Cardiac septum (tissue), 1 donor: Measurements from ENCODE around the gene MRFAP1L1. TPM values are rescaled to one million over a fixed set of nuclear protein-coding genes. Genes with fewer than 3 reads are reported as not detected.

Experiments used
- DNase-seq: peaks from one replicate; pipeline ENCODE4 v3.0.0-alpha.2; 2020; ENCODE audit warnings: low spot score
- intact Hi-C: fragments of 100-400 bp; cut with DNase I; formaldehyde crosslinking; loops from one replicate; pipeline ENCODE4 v1.14.0; 2022
- total RNA-seq: library from RNA; stranded (reverse); fragmentation: NEBNext Ultra II Directional; extraction: Animal tissue kit (Norgen Biotek cat#: 25700); gene quantifications from one replicate; pipeline ENCODE4 v1.2.1, GENCODE V29; 2021
- donor health status: DM: no; HTN: no; CAD: no.

MRFAP1L1 gene
- total RNA-seq, 1 donor from 2014 or later = 48.6 TPM

DNA sequence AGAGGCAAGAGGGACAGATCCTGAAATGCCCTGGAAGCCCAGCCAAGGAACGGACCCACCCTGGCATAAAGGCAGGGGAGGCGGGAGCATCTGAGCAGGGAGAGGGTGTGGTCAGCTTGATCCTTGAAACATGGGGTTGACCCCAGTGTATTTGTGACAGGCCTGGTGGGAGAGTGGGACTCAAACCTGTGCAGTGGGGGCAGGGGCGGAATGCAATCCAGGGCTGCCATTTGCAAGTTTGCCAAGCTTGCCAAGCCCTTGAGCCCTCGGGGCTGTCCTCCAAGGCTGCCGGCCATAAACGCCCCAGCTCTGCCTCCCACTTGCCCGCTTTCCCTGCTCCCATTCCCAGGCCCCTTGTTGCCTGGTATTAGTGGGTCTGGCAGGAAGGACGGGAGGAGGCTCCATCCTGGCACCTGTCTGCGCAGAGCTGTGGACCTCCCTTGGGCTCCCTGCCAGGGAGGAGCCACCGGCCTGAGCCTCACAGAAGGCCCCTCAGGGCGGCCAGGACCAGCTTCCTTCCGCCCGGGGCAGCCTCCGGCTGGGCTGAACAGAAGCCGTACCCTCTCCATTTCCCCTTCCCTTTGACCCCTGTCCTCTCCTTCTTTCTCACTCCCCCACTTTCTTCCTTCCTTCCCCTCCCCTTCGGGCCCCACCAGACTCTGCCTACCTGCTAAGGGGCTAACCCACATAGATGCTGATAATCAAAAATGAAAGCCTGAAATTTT lies 15.3 kb downstream of the MRFAP1L1 start:
- intact Hi-C loops = no loop called here
- no peak for DNase-seq

DNA sequence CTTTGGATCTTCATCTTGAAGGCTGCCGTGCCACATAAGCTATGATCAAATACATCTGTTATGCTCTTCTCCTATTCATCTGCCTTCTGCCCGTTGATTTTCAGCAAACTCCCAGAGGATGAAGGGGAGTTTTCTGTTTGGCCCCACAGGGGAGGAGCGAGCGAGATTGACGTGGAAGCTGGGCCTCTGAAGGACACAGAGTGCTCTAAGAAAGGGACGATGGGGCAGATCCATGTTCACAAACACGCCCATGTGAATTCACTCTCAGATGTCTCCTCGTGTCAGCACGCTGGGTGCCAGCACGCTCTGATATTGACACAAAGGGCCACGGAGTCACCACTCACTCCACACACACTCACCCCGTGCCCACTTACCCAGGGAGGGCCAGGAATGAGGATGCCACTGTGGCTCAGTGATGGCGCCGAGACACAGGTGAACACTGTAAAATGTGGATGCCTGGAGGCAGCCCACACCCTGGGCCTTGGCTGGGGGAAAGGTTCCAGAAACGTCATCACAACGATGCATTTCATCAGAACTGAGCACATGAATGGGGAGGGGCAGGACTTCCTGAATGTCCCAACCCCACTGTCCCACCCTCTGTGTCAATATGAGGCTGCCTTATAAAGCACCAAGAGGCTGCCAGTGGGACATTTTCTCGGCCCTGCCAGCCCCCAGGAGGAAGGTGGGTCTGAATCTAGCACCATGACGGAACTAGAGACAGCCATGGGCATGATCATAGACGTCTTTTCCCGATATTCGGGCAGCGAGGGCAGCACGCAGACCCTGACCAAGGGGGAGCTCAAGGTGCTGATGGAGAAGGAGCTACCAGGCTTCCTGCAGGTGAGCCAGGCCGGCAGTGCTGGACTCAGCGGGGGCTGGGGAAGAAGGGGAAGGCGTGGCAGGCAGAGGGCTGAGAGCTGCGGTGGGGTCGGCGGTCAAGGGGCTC lies 16.2 kb downstream of the MRFAP1L1 start, which contains the start of gene S100P:
Gene S100P, plus strand, starts transcription at position 648 of the 946 bp plus-strand sequence. Its CDS starts 55 bp downstream, at position 703.
- intact Hi-C loops = no loop called here
- DNase-seq = peak; percentile 79

DNA sequence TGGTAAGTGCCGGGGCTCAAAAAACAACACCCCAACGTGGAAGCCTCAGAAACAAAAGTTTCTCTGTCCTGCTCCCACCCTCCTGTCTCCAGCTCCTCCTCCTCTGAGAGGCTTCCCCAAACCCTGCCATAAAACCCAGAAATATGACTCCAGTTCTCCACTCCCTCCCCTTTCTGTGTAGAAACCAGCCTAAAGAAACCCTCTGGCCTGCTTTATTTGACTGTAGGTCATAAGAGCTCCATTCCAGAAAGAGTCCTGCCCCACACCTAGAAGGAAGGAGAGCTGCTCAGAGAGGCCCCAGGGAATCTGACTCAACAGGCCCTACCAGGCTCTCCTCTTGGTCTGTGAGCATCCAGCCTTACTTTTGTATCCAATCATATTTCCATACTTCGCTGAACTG lies 16.9 kb downstream of the MRFAP1L1 start:
- DNase-seq = no peak
- intact Hi-C loops = no loop called here

DNA sequence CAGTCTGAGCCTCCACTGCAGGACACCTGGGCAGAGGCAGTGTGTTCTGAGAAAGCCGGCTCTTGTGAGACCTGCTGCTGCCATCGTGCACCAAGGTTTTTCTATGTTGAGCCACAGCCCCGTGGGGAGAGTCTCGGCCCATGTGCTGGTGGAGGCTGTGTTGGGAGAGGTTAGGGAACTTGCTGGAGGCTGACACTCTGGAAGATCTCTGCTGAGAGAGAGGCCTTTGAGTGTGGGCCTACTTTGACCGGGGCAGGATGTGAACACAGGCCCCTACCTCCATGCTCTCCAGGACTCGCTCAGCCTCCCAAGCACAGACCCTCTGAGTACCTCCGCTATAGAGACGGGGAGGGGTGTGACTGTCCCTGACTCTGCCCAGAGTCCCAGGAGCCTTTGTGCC lies 17.3 kb downstream of the MRFAP1L1 start:
- DNase-seq = no peak
- intact Hi-C loops = no loop called here

DNA sequence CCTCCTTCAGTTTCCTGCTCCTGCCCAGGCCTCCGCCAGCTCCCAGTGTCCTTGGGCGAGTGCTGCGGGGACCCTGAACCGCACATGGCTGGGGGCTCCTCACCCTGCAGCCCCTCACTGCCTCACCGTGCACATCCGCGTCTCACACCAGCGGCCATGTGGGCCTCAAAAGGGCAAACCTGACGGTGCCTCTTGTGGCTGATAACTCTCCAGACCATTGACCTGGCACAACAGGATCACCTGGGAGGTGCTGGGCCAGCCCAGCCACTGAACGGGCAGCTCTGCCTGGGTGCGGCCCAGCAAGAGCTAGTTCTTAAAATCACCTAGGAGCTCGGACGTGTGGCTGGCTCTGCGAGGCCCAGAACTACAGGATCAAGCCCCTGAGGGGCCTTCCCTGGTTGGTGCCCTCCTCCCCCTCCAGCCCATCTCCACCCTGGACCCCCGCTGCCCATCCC lies 20.1 kb downstream of the MRFAP1L1 start:
- intact Hi-C loops = no loop called here
- DNase-seq = no peak

DNA sequence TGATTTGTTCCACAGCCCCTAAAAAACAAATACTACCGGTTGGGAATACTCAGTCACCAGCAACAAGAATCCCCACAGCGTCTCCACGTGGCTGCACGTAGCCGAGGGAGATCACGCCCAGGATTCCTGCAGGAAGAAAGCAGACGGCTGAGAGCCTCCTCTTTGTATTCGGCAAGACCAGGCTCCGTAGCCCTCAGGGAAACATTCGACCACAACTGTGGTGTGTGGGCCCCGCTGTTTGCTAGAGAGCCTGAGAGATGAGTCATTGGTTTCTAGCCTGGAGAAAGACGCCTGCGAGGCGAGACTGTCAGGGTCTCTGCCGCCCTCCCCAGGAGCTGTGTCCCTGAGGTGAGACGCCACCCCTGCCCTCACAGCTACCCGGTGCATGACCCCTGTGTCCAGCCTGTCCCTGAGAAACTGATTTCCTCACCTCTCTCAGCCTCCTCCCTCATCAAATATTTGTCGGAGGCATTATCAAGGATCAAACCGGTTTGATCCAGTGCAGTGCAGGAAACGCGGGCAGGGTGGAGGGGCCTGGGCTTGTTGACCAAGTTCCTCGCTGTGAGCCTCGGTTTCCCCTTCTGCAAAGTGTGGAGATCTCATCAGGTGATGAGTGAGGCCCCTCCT lies 20.7 kb downstream of the MRFAP1L1 start:
- DNase-seq = no peak
- intact Hi-C loops = no loop called here

DNA sequence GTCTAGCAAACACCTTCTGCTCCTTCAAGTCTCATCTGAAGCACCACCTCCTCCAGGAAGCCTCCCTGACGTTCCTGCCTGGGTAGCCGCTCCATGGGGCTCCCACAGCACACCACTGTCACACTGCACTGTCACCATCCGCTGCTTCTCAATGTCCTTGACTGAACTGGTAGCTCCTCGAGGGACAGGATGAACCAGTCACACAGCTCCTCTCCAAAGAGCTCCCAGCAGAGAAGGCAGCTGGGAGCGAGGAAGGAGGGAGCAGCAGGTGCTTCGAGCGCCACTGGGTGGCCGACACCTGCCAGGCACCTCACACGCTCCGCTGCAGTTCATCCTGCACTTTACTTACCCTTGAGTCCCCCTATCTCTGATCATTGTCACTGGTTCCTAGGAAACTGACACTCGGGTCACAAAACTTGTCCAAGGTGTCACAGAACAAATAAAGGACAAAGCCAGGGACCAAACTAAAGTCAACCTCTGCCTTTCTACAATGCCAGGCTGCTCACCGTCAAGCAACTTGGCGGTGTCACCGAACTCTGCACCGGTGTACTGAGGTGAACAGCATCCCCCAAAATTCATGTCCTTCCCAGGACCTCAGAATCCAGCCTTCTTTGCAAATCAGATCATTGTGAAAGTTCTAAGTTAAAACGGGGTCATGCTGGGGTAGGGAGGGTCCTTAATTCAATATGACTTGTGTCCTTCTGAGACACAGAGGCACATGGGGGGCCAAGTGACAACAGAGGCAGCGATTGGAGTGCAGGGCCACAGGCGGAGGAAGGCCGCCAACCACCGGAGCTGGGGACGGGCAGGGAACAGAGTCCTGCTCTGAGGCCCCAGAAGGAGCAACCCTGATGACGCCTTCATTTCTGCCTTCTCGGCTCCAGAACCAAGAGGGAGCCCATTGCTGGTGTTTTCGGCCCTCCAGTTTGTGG lies 21.5 kb downstream of the MRFAP1L1 start:
- intact Hi-C loops = no loop called here

DNA sequence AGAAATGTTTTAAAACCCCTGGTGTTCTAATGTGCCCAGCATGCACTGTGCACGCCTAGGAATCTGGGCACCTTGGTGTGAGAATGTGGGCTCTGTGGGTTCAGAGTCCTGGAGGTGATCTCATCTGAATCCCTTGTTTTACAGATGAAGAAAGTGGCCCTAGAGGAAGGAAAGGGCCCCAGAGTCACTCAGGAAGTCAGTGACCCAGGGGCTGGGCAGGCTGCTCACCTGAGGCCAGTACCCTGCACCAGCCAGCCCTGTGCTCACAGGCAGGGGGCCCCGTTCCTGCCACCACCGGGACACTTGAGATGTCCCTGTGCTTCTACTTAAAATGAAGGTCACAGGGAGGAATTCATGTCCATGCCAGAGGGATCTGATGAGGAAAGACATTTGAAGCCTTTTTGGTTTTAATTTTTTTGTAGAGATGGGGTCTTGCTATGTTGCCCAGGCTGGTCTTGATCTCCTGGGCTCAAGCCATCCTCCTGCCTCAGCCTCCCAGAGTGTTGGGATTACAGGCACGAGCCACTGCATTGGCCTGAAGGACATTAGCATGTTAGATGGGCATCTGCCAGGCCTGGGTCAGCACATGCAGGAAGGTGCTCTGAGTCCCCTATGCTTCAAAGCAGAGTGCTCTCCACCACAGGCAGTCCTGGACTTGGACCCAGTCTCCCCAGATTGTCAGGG lies 23.4 kb downstream of the MRFAP1L1 start:
- no peak for DNase-seq
- intact Hi-C loops = no loop called here

More for the DNA sequence above, 21.5 kb downstream of the MRFAP1L1 start:
- no peak for DNase-seq

DNA sequence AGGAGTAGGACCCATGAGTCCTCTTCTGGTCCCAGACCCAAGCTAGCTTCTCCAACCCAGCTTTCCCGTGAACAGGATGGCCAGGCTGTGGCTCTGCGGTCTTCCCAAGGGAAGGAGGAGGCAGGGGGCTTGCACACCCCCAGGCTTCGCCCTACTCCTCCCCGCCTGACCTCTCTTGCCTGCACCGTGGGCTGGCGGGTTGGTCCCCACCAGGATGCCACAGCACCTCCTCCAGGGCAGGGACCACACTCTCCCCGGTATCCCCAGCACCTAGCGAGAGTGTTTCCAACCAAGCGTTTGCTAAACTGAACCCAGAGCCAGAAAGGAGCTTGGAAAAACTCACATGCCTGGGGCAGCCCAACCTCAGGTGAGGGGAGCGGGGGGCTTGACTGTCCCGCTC lies 25.0 kb downstream of the MRFAP1L1 start:
- DNase-seq = no peak
- intact Hi-C loops = no loop called here

DNA sequence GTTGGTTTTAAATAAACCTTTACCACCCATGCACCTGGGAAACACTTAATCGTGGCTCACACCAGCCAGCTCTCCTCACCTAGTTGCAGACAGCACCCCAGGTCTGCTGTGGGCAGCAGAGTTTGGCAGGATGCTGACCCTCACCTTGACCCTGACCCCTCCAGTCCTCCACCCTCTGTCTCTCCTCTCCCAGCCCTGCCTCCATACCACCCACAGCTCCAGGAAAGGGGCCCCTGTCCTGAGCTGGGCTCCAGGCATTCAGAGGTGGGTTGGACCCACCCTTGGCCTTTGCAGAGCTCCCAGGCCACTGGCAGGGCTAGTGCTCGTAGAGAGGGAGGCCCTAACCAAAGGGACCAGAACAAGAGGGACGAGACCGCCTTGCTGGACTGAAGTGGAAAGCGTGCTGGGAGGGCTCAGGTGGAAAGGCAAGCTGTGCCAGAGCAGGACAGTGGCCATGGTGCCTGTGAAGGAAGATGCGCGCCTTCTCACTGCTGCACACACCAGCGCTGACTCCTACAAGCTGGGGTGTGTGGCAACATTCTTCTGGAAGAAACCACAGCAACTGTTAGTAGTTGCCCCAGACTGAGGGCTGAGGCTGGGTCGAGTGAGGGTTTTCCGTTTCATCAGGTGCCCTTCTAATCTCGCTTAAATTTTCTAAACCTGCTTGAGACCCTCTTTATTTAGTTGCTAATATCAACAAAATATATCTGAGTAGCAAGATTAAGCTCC lies 26.6 kb downstream of the MRFAP1L1 start:
- DNase-seq = no peak
- intact Hi-C loops = no loop called here

DNA sequence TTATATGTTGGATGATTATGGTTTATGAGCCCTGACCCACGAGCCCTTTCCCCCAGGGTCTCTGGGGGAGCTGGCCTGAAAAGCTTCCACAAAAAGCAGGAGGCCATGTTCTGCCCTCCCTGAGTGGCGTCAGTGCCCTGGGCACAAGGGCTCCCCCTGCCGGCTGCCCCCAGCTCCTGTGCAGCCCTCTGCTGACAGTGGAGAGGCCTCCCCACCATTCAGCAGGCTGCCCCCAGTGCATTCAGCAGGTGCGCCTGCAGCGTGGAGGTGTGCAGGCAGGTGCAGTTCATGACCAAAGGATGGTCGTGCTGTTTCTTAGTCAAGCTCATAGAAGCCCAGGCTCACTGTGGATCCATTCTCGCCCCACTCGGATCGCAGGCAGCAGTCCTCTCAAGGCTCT lies 28.5 kb downstream of the MRFAP1L1 start:
- intact Hi-C loops = no loop called here
- DNase-seq = no peak

DNA sequence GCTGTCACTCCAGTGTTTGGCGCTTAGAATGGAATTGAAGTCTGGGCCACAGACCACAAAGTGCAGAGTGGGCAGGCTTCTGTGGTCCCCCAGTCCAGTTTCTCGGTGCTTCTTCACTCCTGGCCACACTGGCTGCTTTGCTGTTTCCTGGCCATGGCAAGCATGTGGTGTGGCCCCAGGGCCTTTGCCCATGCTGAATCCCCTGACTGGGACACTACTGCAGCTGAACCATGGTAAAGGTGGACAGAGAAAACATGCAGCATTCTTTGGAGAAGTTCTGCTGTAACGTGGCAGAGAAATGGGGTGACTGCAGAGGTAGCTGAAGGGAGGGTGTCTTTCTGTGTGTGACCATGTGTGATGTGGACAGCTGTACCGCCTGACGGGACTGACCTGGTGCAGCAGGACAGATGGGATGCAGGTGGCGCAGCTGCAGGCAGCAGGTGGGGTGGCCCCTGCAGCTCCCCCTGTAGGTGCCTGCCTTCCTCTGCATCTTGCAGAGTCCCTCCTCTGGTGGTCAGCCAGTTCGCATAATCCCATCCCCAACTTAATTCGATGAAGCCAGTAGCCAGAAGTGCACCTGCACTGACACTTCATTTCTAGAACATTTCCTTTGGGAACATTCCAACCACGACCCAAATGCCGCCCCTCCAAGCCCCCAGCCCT lies 29.2 kb downstream of the MRFAP1L1 start:
- intact Hi-C loops = no loop called here
- no peak for DNase-seq

DNA sequence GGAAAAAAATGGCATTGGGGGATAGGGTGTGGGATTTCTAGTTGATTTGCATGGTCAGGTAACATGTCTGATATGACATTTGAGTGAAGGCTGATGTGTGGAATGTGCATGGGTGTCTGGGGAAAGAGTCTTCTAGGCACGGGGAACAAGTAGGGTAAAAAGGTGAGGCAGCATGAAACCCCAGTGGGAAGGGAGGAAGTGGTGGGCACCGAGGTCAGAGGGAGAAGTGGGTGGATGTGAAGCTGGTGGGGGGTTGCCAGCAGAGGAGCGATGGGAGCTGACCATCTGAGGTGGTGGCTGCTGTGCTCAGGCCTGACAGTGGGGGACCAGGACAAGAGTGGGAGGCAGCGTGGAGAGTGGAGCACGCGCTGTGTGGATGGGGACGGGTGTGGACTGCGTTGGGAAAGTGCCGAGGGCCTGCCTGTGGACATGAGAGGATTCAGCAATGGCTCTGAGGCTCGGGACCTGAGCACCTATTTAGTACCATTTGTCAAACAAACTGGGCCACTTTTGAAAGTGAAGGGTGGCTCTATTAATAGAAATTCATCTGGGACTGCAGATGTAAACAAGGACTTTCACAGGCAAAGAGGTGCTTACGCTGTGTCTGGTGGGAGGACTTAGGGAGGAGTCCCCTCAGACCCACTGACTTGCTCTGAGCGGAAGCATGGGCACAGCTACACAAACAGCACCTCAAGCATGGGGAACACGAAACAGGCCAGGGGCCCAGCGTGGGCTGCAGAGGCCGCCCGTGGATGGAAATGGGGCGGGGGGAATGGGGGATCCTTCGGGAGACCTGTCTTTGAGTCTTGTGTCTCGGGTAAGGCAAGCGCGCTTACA lies 32.7 kb downstream of the MRFAP1L1 start:
- DNase-seq = no peak
- intact Hi-C loops = loop anchor here (10.0 kb wide), 1 partner anchor 102 kb away; the partner anchor contains the start of gene MAN2B2

DNA sequence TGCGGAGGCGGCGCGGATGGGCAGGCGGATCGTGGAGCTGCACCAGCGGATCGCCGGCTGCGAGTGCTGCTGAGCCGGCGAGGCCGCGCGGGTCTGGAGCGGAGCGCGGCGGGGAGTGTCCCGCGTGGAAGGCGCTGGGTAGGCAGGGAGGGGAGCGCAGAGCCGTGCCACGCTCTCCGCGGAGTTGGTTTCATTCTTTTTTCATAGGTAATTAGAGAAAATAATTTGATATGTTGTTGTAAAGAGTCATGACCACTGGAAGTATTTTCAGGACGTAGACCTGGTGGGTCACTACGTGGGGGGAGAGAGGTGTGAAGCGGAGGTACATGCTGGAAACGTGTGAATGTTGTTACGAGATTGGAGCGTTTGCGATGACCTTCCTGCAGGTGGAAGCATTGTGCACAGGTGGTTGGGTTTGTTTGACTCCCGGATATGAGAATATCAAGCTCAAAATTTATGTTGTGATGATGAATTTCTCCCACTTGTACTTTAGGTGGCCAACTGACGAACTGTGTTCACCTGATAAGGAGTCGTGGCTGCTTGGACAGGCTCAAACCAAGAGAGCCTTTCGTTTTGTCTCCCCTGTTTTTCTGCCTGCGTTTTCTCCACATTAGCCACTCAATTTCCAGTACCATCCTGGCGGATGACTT lies 35.0 kb downstream of the MRFAP1L1 start:
- intact Hi-C loops = loop anchor here (2.0 to 10.0 kb wide), 2 partner anchors 34 to 100 kb away; partner anchors contain the start of genes MAN2B2 and MRFAP1L1
- DNase-seq = peak; percentile 57

DNA sequence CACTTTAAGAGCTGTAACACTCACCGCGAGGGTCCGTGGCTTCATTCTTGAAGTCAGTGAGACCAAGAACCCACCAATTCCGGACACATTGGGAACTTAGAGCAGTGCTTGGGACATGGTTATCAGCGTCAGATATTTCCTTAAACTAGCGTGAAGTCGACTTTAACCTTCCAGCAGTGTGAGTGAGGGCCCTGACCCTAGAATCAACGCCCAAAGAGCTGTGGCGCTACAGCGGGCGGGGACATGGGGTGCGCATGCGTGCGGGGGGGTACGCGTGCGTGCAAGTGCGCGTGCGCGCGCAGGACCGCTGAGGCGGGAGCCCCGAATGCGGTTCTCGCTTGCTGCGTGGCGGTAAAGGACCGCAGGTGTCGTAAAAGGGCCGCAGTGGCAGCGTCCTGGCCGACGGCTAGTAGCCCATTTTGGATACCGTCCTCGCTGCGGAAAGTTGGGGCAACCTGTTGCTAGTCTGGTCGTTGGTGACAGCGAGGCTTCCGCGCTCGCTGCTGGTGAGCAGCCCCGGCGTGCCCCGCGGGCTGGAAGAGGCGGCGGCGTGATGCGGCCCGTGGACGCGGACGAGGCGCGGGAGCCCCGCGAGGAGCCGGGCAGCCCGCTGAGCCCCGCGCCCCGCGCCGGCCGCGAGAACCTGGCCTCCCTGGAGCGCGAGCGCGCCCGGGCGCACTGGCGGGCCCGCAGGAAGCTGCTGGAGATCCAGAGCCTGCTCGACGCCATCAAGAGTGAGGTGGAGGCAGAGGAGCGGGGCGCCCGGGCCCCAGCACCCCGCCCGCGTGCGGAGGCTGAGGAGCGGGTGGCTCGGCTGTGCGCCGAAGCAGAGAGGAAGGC lies 35.8 kb downstream of the MRFAP1L1 start:
- DNase-seq = peak; percentile 96
- intact Hi-C loops = loop anchor here (2.0 to 10.0 kb wide), 3 partner anchors 33 to 99 kb away; partner anchors contain the start of genes MAN2B2, MRFAP1 and MRFAP1L1
